Activated CD8-positive, alpha-beta memory T cell treated with anti-CD3 and anti-CD28 coated beads for 24 hours (primary cell): Measurements from ENCODE around the gene TRAF3.
A peak's percentile ranks its signal among the peaks of the same experiment; 100 is the strongest.
"Not testable (repeated sequence)": the region's sequence is repeated elsewhere in the genome, so short reads cannot be mapped to it uniquely, and the experiment has no call there.

Experiments used
- DNase-seq: peaks from one replicate; pipeline ENCODE4 v3.0.0-alpha.2; 2020

The TRAF3 gene

DNA sequence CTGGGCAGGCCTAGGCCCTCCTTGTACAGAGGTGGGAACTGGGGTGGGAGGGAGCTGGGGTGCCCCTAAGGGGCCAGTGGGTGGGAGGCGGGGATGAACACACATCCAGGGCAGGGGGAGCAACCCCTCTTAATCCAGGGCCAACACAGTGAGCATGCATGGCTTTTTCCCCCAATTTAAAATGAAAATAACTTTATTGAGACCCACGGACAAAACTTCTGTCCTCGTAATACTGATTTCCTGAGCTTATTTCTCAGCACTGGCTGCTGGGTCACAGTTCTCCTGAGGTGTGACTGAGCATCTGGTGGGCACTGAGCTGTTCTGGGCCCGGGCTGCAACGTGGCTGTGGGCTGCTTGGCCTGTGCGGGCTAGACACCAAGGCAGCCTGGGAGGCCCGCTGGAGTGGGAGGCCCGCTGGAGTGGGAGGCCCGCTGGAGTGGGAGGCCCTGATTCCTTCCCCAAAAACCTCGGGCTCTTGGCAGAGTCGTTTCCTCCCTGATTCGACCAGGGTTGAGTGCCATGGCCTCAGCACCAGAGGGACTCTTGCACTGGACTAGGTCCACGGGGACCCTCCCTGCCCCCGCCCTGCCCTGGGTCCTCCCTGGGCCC lies 24.9 kb upstream of the TRAF3 start:
- DNase-seq: no peak

DNA sequence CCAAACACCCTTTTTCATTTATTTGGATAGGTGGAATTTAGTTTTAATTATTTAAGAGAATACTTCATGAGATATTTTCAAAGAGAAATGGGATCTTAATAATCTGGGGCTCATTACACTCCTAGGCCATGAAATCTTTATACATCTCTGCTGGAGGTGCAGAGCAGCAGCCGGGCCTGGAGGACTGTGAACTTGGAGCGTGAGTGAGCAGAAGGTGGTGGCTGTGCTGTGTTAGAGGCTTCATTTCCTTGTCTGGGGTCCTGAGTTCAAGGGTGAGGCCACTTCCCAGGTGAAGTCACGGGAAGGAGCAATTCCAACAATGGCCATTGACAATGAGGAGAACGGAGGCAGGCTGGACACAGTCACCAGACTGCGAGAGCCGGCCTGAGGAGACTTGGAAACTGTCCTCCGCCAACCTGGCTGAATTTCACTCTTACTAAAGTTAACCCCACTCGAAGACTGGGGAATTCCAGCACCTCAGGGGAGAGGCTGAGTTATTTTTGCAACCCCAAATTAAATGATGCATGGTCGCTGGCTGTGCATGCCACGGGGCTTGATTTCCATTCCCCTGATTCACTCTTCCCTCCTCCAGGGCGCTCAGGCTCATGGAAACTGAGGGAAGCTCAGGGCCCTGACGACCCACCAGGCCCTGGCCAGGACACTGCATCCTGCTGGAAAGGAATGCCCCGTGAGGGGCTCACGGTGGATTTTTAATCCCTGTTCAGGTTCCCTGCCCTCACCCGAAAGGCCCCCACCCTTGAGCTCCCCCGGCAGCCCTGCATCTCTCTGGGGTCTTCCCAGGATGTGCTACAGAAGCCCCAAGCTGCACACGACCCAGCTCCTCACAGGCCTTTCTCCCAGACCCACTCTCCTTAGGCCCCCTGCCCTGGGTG lies 22.6 kb upstream of the TRAF3 start:
- DNase-seq: no peak

DNA sequence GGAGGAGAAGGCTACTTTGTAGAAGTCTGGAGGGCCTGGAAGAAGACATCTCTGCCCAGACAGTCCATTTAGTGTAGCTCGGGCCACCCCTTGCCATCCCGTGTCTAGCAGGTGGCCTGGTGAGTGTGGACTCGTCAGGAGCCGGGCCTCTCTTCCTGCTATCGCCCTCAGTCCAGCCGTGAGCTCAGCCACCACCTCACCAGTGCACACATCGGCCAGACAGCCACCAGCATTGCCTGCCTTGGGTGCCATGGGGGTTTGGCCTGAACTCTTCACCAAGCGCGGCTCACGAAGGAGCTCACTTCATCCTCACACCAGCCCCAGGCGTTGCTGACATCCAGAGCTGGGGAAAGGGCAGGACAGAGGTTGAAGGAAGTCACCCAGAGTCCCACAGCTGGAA lies 19.6 kb upstream of the TRAF3 start:
- DNase-seq: no peak

DNA sequence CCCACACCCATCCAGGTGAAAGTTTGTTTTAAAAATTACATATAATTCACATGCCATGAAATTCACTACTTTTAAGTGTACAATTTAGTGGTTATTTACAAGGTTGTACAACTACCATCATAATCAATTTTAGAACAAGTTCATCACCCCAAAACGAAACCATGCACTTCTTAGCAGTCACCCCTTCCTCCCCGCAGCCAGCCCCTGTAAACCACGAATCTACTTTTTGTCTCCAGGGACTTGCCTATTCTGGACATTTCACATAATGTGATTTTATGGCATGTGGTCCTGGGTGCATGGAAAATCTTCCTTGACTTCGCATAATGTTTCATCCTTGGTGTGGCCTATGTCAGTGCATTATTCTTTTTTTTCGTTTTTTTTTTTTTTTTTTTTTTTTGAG lies 19.2 kb upstream of the TRAF3 start:
- DNase-seq: no peak

DNA sequence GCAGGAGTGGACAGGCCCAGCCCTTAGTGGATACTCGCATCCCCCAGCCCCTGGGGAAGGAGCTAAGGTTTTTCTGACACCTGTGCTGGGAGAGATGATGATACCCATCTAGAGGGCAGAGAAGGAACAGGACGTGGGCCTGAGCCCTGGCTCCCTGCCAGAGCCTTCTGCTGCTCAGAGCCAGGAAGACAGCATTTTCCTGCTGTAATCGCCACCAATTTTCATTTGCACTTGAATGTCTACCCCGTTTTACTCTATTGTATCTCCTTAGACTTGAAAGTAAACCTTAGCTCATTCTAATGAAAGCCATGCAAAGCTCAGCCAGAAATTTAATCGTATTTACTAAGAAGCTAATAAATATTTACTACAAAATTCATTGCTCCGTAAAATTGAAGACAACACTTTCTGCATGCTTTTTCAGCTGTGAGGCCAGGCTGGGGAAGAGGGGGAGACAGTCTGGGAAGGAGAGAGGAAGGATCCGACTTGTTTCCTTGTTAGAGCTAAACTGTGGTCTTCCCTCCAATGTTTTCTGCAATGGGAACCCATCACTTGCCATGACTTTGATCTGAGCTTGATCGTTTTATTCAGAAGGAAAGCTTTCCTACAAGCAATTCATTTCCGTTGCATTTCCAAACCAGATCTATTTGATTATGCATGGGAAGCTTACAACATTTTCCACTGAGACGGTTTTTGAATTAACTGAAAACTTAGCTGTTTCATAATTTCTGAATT lies 17.6 kb upstream of the TRAF3 start:
- DNase-seq: no peak

DNA sequence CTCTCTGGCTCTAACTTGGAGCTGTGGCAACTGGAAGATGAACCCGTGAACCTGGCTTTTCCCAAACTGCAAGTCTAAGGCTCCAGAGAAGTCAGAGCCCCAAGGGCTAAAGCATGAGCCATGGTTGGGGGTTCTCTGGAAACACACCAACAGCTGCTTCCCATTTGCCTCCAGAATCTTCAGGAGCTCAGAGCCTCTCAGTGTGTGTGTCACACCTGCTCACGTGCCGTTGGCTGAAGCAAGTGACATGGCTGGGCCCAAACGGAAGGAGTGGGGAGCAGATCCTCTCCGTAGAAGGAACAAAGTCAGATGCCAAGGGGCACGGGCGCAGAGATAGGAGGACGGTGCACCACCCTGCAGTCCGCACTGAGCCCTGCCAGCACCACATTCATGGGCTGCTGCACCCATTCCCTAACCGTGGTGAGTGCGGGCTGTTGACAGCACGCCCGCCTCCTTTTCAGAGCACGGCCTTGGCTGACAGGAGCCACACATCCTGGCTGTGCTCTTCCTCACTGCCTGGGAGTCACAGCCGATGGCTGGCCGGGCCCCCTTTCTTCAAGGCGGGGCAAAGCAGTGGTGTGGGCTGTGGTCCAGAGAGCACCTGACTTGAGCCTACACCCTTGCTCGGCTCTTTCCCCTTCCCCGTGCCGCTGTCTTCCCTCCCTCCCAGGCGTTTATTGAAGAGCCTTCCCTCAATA lies 16.6 kb upstream of the TRAF3 start:
- no peak for DNase-seq

DNA sequence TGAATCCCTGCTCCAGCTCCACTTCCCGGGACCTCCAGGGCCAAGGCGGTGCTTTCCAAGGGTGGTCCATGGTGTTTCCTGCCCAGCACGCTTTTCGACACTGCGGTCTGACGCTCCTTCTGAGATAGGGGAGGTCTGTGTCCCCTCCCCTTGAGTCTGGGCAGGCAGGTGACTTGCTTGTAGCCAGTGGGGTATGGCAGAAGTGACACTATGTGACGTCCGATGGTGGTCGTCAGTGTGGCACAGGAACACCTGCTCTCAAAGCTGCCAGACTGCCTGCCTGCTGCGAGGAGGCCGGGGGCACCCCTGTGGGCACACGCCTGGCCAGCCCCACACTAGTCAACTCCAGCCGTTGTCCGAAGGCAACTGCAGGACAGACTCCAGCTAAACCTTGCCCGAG lies 16.0 kb upstream of the TRAF3 start:
- DNase-seq: no peak

DNA sequence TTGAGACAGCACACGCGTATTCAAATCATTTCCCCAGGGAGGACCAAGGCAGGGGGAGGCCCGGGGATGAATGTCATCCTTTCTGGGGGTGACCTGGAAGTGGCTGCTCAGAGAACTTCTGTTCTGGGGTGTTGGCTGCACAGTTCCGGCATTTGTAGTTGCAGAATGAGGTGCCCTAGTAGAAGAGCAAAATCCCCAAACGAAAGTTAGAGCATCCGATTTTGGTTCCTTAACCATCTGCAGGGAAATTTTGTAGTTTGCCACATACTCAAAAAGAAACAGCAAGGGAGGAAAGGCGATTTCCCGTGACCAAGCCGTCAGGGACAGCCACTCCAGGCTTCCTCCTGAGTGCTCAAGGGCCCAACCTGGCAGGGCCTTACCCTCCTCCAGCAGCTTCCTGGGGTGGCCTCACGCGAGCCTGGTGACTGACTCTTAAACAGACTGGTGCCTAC lies 13.0 kb upstream of the TRAF3 start:
- DNase-seq: no peak

DNA sequence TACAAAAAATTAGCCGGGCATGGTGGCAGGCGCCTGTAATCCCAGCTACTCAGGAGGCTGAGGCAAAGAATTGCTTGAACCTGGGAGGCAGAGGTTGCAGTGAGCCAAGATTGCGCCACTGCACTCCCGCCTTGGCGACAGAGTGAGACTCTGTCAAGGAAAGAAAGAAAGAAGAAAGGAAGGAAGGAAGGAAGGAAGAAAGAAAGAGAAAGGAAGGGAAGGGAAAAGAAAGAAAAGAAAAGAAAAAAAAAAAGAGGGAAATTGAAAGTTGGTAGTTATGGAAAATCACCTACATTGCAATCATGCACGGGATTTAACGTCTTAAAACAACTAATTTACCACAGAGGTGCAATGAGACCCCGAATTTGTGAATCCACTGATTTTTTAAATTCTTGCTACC lies 11.5 kb upstream of the TRAF3 start:
- not testable (repeated sequence) for DNase-seq

DNA sequence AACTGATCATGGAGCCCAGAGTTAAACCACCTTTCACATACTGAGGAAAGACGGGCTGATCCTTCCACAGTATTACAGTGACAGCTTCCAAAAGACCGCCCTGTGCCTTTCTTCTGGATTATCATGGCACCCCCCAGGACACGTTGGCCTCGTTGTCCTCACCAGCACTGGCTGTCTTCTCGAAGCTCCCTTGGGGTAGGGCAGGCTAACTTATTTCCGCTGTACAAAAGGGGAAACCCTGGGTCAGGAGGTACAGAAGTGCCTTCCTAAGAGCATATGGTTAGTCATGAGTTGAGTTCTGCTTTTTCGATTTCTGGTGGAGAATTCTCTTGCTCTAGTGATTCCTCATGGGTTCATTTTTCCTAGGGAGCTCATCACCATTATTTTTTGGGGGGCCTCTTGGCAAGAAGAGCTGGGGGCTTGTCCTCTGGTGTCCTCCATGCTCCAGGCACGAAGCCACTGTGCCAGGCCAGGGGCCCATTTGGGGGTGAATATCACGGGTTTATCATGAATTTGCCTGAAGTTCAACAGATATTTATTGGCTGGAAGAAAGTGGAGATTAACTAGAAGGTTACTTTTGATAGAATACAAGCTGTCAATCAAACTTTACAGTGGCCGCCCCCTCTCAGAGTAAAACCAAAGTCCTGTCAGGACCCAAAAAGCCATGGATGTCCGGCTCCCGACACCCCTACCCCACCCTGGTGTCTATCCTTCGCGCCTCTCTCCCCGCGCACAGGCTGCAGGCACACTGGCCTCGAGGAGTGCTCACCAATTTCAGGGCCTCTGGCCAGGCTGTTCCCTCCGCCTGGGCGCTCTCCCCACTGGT lies 8.8 kb upstream of the TRAF3 start:
- no peak for DNase-seq

DNA sequence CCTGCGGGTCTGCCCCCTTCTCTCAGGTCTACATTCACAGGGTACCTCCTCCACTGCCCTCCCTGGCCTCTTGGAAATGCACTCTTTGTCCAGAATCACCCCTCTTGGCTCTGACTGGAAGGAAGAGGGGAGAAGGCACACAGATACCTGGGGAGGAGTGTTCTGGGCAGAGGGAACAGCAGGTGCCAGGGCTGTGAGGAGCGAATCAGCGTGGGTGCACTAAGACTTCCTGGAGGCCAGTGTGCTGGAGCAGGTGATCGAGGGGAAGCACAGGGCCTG lies 8.3 kb upstream of the TRAF3 start:
- DNase-seq: no peak

DNA sequence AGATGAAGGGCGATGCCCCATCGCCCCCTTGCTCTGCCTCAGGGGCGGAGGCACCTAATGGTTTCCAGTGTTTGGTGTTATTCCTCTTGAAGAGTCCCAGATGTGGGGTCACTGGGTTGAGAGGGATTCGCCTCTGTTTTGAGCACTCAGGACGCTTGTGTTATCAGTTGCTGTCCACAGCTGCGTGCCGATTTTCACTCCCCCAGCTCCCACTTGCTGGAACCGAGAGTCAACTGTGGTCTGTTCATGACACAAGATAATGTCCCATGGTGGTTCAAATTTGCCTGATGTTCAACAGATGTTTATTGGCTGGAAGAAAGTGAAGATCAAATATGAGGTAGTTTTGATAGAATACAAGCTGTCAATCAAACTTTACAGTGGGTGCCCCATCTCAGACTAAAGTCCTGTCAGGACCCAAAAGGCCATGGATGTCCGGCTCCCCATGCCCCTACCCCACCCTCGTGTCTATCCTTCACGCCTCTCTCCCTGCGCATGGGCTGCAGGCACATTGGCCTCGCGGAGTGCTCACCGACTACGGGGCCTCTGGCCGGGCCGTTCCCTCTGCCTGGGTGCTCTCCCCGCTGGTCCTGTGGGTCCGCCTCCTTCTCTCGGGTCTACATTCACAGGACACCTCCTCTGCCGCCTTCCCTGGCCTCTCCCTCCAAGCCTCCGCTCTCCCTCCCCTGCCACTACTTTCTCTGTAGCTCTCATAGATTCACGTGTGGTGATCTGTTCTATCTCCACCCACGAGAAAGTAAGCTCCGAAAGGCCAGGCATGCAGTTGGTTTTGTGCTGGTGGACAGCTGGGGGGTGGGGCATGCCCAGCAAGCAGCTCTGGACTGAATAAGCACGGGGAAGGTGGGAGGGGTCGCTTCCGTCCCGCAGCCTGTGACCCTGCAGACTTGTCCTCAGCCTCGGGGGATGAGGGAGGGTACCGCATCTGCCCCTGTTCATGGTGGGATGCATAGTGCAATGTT lies 6.8 kb upstream of the TRAF3 start:
- DNase-seq: no peak

DNA sequence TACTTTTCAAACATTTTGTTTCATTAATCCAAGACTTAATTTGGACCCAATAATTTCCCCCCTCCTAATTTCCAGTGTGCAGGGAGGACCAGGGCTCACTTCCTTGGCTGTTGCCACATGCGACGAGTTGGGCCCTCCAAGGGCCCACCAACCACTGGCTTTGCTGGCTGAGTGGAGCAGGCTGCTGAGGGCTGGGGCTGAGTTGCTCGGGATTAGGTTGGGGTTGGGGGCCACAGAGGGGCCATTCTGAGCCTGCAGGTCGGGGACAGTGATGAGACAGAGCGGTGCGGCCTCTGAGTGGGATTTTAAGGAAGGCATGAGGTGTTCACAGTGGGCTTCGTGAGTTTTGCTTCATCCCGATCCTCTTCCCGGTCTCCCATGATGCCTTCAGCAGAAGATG lies 6.1 kb upstream of the TRAF3 start:
- DNase-seq: no peak

DNA sequence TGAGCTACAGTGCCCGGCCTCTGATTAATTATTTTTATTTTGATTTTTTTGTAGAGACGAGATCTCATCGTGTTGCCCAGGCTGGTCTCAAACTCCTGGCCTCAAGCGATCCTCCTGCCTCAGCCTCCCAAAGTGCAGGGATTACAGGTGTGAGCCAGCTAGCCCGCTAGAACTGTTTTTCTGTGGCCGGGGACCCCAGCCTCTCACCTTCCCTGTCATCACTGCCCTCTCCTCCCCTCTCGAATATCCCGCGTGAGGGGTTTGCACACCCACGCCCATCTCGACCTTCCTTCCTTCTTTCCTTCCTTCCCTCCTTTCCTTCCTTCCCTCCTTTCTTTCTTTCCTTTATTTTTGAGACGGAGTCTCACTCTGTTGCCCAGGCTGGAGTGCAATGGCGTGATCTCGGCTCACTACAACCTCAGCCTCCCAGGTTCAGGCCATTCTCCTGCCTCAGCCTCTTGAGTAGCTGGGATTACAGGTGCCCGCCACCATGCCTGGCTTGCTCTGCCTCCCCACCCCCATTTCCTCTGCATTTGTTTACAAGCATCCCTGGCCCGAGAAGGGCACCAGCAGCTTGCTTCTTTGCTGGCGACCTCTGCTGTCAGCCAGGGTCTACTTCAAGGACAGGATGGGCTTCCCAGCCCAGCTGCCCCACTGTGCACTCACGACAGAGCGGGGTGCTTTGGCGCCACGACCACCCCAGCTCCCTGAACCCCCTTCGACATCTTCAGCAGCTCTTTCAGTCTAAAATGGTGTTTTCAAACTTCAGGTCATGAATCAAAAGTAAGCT lies 4.3 kb upstream of the TRAF3 start:
- no peak for DNase-seq

DNA sequence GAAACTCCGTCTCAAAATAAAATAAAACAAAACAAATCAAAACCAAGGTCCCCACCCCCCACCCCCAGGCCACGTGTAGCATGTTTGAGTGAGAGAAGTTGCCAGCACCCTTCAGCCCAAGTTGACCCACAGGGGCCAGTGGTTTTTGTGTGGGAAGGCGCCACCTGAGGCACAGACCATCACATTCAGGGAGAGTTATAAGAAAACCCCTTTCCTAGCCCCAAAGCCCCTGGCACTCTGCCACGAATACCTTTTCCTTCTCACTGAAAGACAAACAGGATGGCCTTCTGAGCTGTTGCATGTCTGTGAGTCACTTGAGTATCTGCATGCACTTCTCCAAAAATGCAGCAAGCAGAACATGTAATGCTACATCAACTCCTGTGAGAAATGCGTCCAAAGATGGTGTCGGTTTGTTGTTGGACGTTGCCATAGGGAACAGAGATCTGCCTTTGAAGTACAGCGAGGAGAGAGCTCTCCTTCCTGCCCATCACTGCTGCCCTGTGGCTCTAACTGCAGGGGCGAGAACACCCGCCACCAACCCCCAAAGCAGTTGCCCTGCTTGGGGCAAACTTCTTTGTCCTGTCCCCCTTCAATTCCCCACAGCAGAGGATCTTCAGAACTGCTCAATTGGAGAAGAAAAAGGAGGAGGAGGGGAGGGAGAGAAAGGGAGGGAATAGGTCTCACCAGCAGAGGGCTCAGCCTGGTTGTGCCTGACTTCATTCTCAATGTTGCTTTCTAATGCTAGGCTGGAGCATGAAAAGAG lies 2.7 kb upstream of the TRAF3 start:
- DNase-seq: peak; percentile 75

DNA sequence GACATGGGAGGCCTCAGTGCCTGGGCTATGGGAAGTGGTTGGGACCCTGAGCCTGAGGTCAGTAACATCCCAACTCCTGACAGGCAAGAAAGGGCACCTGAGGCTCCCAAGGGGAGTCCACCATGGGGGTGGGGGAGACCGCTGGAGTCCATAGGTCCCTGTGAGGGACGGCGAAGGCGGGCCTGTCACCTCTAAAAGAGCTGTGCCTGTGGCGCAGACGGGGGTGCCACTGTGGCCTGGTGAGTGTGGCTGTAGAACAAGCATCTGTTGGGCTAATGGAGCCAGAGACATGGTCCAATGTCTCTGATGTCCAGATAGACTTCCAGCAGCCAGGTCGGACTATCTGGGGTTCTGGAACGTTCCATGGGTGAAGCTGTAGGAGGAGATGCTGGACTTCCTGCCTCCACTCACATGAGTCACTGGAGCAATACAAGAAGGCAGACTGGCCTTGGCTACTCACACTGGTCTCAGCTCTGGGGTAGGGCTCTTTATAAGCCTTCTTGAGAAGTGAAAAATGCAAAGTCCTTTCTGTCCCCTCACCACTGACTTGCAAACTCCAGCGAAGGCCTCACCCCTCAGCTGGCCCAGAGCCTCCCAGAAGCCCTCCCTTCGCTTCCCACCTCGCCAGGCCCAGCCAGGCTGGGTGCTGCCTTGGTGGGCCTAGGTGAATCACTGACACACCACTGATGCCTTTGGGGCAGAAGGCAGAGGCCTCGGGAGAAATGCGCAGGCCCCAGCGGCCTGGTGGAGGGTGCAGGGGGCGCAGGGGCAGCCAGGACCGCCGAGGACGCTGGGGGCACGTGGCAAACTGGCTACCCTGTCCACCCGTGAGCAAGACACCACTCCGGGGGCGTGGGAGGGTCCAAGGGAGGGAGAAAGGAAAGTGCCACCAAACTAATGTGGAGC lies 1.1 kb upstream of the TRAF3 start:
- DNase-seq: peak; percentile 71

DNA sequence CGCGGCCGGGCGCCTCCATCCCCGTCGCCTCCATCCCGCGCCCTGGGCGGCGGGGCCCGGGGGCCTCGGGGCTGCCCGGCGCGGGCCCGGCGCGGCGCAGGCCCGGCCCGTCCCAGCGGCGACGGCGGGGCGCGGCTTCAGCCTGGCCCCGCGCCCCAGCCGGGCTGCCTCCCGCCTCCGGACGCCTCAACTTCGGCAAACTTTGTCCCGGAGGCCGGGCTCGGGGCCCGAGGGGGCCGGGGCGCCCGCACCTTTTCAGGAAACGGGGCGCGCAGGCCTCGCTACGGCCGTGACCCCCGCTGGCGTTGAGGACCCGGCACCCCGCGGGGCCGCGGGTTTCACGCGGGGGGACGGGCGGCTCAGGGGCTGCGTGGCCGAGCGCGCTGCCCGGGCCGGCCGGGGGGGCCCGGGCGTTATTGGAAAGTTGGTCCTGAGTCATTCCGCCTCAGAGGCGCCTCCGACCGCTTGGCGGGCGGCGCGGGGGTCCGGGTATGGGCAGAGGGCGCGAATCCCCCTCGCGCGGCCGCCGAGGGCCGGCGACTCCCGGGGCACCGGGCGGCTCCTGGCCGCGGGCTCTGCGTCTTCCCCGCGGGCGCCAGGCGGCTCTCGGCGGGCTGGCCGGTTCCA lies 575 bp downstream of the TRAF3 start:
- DNase-seq: peak; percentile 75
